ENCODE results near the gene GPBP1L1. TPM values are rescaled to one million over a fixed set of nuclear protein-coding genes. Genes with fewer than 3 reads are reported as not detected.

GPBP1L1 gene
- total and polyA plus RNA-seq, 8 donors, result 21.9 to 84.3 (median 53.7) TPM

GRCh38 chr1:45617618-45618017 is 68.7 kb downstream of the GPBP1L1 start:
- no peak overlapping the region for H3K27ac ChIP-seq
- H3K4me3 ChIP-seq, result no peak overlapping the region
- peaks cover 0 to 32% (median 30%) of the 10 kb centered on the region in 3 donors for H3K36me3 ChIP-seq
- H3K9me3 ChIP-seq, result no peaks in the 10 kb centered on the region
- no peaks in the 10 kb centered on the region for H3K4me1 ChIP-seq
- H3K27me3 ChIP-seq, result no peaks in the 10 kb centered on the region
- FAIRE-seq (no peak), ATAC-seq (no peak), DNase-seq (no peak)
- no peak for TF ChIP-seq CTCF (IDR thresholded peaks at IDR 0.05)
- intact Hi-C loops (cut with DNase I), result no loop called here
- WGBS, 2 donors, result 74 to 80% methylated on average over 4 of the region's 4 CpGs

DNA sequence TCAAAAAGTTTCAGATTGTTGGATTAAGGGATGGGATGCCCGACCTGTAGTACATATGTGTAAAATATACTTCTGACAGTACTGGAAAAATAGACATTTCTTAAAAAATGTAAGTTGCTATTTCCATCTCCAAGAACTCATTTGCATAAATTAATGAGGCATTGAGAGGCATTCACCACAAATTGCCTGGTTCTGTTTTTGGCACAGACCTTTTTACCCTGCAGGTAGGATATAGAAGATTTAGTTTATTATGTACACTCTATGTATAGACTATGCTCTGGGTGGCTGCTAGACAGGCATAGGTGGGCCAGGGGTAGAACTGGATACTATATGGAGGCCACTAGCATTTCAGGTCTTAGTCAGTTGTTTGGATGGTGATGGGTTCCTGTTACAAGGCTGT is 70.4 kb downstream of the GPBP1L1 start:
- no peaks in the 10 kb centered on the region for H3K9me3 ChIP-seq
- no peak for FAIRE-seq
- DNase-seq, result no peak
- no peaks in the 10 kb centered on the region for H3K4me1 ChIP-seq
- no peaks in the 10 kb centered on the region for H3K27me3 ChIP-seq
- H3K27ac ChIP-seq, result no peak overlapping the region
- no peak for TF ChIP-seq CTCF (IDR thresholded peaks at IDR 0.05)
- intact Hi-C loops (cut with DNase I), result no loop called here
- no peak for ATAC-seq
- 87 to 93% methylated on average over 1 of the region's 1 CpG for WGBS, 2 donors
- peaks cover 0 to 32% (median 30%) of the 10 kb centered on the region in 3 donors for H3K36me3 ChIP-seq
- no peak overlapping the region for H3K4me3 ChIP-seq

GRCh38 chr1:45612941-45613579 is 73.3 kb downstream of the GPBP1L1 start:
- DNase-seq, result no peak
- H3K27ac ChIP-seq, result no peak overlapping the region
- H3K9me3 ChIP-seq, result no peaks in the 10 kb centered on the region
- no peaks in the 10 kb centered on the region for H3K4me1 ChIP-seq
- H3K4me3 ChIP-seq, result no peak overlapping the region
- 79 to 89% methylated on average over 8 of the region's 8 CpGs for WGBS, 2 donors
- H3K27me3 ChIP-seq, result no peaks in the 10 kb centered on the region
- peaks cover 0 to 32% (median 30%) of the 10 kb centered on the region in 3 donors for H3K36me3 ChIP-seq
- ATAC-seq, result no peak
- no peak for TF ChIP-seq CTCF (IDR thresholded peaks at IDR 0.05)
- no peak for FAIRE-seq
- intact Hi-C loops (cut with DNase I), result no loop called here

- no peak for FAIRE-seq
- 96% methylated on average over 10 of the region's 10 CpGs for WGBS, 2 donors
- H3K36me3 ChIP-seq, result peaks cover 0 to 25% (median 12%) of the 10 kb centered on the region in 3 donors
These were observed 75.6 kb downstream of the GPBP1L1 start for GRCh38 chr1:45610589-45611226.

More at GRCh38 chr1:45610589-45611226, 75.6 kb downstream of the GPBP1L1 start:
- Histone ChIP-seq H3K27me3 (no peaks in the 10 kb centered on the region), H3K27ac (no peak overlapping the region), H3K9me3 (no peaks in the 10 kb centered on the region), H3K4me1 (no peaks in the 10 kb centered on the region), H3K4me3 (no peak overlapping the region)
- intact Hi-C loops (cut with DNase I), result no loop called here
- TF ChIP-seq CTCF (IDR thresholded peaks at IDR 0.05), result no peak
- no peak for DNase-seq
- ATAC-seq, result no peak

Data from pancreas (tissue), 10 donors.